Testis (tissue), 2 donors: ENCODE measurements around the gene C3.

ENCODE experiments used
- POLR2A ChIP-seq: fragments of 450-650 bp; IDR thresholded peaks from one replicate; pipeline ENCODE4 v1.6.1; 2017; ENCODE audit warnings: antibody characterized with exemption, mild to moderate bottlenecking, moderate library complexity
- TF ChIP-seq, protein P1 (sequence below), 3 experiments: fragments of 450-650 bp in 2 of 3; fragments of 200-600 bp in 1 of 3; sonication (generic) in 1 of 3; IDR thresholded peaks; one replicate each; pipeline ENCODE4 v1.5.1; 2016 to 2019; ENCODE audit warnings: antibody characterized with exemption in 3 of 3, mild to moderate bottlenecking in 2 of 3, moderate library complexity in 1 of 3

DNA sequence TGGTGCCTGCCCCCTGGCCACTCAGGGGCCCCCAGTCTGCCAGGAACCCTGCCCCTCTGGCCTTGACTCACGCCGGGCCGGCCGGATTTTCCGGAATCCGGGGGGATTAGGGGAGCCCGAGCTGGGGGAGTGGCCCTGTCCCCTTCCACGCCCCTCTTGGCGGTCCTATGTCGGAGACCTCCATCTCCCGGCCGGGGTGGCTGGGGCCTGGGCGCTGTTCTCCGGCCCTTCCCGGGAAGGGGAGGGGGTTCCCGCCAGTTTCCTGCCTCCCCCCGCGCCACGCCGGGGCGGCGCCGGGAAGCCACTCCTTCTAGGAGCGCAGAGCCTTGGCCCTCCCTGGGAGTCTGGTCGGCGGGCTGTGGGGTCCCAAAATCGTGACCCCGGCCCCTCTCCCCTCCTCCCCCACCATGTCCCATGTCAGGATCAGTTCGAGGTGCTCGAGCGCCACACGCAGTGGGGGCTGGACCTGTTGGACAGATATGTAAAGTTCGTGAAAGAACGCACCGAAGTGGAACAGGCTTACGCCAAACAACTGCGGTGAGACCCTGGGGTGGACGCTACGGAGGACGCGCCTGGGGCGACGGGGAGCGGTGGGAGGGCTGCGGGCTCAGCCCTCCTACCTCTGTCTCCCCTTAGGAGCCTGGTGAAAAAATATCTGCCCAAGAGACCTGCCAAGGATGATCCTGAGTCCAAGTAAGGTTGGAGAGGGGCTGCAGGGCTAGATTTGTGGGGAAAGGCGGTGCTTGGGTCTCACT, 20.3 kb upstream of the C3 start:
- TF ChIP-seq, protein P1, sequence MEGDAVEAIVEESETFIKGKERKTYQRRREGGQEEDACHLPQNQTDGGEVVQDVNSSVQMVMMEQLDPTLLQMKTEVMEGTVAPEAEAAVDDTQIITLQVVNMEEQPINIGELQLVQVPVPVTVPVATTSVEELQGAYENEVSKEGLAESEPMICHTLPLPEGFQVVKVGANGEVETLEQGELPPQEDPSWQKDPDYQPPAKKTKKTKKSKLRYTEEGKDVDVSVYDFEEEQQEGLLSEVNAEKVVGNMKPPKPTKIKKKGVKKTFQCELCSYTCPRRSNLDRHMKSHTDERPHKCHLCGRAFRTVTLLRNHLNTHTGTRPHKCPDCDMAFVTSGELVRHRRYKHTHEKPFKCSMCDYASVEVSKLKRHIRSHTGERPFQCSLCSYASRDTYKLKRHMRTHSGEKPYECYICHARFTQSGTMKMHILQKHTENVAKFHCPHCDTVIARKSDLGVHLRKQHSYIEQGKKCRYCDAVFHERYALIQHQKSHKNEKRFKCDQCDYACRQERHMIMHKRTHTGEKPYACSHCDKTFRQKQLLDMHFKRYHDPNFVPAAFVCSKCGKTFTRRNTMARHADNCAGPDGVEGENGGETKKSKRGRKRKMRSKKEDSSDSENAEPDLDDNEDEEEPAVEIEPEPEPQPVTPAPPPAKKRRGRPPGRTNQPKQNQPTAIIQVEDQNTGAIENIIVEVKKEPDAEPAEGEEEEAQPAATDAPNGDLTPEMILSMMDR (IDR thresholded peaks at IDR 0.05) = no peak
- TF ChIP-seq POLR2A = no peak
